ENCODE results near the gene KCNJ5.

KCNJ5 gene

DNA sequence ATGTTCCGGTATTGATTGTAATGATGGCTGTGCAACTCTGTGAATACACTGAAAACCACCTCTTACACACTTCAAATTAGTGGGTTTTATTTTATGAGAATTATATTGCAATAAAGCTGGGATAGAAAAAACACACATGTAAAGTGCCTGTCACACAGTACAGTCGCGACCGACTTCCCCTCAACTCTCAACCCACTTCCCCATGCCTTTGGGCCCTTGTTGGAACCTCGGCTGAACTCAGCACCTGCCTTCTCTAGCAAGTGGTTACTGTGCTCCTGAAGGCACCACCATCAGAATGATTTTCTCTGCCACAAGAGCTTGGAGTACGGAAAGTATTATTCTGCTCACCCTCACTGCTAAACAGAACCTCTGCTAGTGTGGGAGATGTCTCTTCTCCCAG is 37.6 kb upstream of the KCNJ5 start:
- TF ChIP-seq, protein P1, sequence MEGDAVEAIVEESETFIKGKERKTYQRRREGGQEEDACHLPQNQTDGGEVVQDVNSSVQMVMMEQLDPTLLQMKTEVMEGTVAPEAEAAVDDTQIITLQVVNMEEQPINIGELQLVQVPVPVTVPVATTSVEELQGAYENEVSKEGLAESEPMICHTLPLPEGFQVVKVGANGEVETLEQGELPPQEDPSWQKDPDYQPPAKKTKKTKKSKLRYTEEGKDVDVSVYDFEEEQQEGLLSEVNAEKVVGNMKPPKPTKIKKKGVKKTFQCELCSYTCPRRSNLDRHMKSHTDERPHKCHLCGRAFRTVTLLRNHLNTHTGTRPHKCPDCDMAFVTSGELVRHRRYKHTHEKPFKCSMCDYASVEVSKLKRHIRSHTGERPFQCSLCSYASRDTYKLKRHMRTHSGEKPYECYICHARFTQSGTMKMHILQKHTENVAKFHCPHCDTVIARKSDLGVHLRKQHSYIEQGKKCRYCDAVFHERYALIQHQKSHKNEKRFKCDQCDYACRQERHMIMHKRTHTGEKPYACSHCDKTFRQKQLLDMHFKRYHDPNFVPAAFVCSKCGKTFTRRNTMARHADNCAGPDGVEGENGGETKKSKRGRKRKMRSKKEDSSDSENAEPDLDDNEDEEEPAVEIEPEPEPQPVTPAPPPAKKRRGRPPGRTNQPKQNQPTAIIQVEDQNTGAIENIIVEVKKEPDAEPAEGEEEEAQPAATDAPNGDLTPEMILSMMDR (IDR thresholded peaks at IDR 0.05), result no peak

DNA sequence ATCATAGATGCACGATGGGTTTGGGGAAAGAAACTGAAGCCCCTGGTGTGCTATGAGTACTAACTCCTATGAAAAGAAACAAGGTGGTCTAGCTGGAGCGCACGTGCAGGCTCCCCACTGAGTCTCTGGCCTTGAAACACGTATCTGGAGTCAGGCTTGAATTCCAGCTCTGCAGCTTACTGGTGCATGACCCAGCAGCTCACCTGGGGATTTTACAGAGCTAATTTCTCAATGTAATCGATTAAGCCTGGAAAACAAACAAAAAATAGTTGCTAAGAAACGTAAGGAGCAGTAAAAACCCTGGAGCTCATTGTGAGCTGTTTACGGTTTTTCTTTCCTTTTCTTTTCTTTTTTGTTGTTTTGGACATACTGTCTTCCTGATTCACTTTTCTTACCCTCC is 36.3 kb upstream of the KCNJ5 start:
- TF ChIP-seq, protein P1 (IDR thresholded peaks at IDR 0.05), result no peak

DNA sequence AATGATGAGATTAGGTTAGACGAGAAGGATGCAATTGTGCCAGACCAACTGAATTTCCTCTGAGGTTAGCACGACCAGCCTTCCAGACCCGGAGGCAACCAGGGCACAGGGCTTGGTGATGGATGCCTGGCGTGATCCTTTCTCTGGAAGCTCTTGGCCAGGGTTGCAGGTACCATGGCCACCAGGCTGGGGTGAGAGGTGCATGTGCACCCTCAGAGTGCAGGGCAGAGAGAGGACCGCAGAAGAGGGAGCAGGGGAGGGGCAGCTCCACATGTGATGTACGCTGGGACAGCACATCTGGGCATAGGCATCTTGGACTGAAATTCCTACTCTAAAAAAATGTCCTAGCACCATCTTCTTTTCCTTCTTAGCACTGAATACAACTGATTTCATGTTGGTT is 34.9 kb upstream of the KCNJ5 start:
- TF ChIP-seq, protein P1 (IDR thresholded peaks at IDR 0.05), result no peak

DNA sequence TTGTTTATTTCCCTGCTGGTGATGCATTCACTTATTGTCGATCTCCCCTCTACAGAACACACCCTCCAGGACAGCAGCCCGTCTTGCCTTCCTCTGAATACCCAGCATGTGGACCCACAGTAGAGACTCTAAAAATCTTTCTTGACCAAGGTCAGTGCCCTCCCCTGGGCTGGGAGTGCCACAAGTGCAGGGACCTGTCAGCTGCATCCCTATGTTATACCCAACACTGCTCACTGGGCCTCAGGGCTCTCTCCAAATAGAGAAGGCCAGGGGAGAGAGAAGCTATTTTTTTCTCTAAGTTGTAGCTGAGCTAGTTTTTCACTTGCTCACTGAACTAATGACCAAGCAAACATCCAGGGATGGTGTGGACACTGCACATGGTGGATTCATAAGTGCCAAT is 33.8 kb upstream of the KCNJ5 start:
- TF ChIP-seq, protein P1 (IDR thresholded peaks at IDR 0.05), result no peak

DNA sequence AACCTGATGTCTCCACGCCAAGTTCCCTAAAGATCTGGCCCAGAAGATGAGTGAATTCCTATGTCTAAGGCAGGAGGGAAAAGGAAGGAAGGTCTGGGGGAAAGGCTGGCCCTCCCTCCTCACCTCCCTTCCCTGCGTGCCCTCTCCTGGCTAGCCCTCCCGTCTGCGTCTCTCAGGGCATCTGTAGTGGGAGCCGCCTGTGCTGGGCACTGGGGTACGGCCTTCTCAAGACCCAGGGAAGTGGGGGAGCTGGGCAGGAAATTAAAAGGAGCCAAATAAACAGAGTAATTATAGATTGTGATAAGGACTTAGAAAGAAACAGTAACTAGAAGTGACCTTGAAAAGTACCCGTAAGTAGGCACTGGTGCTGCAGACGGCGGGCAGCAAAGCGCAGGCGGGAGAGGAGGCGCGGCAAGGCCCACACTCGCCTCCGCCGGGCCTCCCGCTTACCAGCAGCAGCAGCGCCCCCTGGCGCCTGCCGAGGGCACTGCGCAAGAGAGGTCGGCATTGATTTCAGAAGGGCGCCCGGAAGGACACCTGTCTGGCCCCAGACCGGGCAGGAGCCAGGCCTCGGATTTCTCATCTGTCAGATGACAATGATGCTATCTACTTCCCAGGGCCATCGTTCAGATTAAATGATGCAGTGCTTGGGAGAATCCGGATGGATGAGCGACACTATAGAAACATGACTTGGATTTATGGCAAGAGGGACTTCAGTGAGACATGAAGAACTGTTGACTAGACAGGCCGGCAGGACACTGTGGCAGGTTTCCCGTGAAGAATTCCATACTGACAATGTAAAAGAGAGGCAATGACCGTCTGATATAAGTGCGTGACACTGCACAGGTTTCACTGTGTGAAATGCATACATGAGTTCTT is 31.4 kb upstream of the KCNJ5 start:
- TF ChIP-seq, protein P1 (IDR thresholded peaks at IDR 0.05), result peak; percentile 98

DNA sequence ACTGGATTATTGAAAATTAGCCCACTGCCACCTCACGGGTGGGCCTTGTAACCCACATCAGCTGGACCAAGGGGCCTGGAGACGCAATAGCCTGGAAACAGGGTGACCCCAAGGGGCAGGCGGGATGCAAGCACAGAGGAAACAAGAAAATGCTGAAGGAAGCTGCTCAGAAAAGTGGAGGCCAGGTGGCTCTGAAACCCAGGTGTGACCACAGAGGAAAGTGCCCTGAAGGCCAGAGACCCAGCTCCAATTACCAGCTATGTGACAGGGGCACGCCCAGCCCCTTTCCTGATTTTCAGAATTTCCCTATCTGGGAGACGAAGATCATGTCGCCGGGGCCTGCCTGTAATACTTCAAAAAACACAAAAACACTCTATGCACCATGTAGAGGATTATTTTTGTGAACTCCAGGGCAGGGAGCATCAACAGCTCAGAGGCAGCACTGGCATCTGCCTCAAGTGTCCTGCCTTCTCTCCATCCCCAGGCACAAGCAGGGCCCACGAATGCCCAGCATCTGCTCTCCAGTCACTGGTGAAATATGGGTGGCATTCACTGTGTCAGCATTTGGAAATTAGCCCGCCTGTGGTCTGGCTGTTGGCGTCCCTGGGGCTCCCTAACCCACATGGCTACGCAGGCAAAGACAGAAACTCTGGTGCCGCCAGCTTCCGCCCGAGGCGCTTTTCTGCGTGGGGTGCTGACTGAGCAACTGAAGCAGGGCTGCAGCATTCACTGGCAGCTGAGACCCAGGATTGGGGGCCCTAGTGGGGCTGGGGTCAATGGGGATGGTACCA is 30.4 kb upstream of the KCNJ5 start:
- TF ChIP-seq, protein P1 (IDR thresholded peaks at IDR 0.05), result no peak

DNA sequence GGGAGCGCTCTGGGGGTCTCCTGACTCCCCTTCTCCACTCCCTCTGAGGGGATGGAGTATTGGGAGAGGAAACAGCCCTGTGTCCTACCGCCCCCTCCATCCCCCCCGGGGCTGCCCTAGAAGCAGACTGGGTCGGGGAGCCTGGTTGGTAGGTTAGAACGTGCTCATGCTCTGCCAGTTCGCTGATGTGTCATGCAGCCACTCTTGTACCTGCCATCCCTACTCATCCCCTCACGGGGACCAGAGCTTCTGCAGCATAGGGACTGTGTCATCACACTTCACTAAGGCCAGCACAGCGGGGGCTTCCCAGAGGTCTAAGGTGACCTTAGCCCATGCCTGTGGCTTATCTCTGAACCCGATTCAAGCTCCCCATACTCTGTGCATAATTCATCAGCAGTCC is 28.8 kb upstream of the KCNJ5 start:
- TF ChIP-seq, protein P1 (IDR thresholded peaks at IDR 0.05), result no peak
